ENCODE data around the gene NKPD1. TPM values are rescaled to one million over a fixed set of nuclear protein-coding genes. Genes with fewer than 3 reads are reported as not detected.
A peak's percentile ranks its signal among the peaks of the same experiment; 100 is the strongest.
"Not testable (repeated sequence)": the region's sequence is repeated elsewhere in the genome, so short reads cannot be mapped to it uniquely, and the experiment has no call there.

NKPD1 gene
- total RNA-seq, 1 experiment from 2014 or later, result not detected

DNA sequence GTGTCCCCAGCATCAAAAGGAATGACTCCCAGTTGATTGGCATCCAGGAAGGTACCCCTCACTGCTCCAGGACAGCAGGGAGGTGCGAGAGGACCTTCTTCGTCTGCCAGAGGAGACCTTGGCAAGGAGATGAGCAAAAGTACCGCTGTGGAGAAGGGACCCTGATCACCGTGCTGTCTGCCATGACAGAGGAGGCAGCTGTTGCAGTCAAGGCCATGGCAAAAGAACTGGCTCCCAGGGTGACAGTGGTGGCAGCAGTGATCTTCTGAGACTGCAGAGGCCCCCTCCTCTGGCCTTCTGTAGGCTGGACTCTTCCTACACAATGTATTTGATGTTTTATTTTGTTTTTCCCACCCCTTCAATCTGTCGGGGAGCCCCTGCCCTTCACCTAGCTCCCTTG, 32.0 kb downstream of the NKPD1 start:
- in situ Hi-C loops (cut with HindIII; ENCODE audit: low pct_unique_long_range_greater_than_20kb, low sequenced_read_pairs), result no loop called here
- no peak for DNase-seq (ENCODE audit: low read depth)

DNA sequence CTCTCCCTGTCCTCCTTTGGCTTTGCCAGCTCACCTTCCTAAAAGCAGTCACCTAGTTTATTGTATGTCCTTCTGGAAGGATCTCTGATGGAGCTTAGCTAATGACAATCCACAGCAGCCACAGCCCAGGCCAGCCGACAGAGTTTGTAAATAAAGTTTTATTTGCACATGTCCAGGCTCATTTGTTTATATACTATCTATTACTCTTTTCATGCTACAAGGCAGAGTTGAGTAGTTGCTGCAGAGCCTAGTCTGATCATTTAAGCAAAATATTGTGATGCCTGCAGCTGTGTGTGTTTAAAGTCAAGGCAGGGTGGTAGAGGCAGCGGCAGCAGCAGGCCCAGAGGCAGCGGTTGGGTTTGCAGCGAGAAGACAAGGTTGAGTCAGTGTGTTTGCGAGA, 32.6 kb downstream of the NKPD1 start:
- in situ Hi-C loops (cut with HindIII; ENCODE audit: low pct_unique_long_range_greater_than_20kb, low sequenced_read_pairs), result no loop called here
- DNase-seq (ENCODE audit: low read depth), result no peak

DNA sequence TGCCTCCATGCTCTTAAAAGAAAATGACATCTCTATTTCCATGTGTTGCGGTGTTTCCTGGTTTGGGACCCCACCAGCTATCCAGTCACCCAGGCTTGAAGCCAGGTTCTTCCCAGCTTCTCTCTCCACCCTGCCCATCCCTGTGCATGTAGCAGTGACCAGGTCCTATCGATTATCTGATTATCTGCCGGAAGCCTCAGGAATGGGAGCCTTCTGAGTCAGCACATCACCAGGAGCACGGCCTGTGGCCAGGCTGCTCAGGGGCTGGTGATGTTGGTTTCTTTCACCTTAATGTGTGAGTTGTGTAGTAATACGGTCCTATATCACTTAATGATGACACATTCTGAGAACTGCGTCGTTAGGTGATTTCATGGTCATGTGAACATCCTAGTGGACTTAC, 34.1 kb downstream of the NKPD1 start:
- in situ Hi-C loops (cut with HindIII; ENCODE audit: low pct_unique_long_range_greater_than_20kb, low sequenced_read_pairs), result no loop called here
- DNase-seq (ENCODE audit: low read depth), result no peak

DNA sequence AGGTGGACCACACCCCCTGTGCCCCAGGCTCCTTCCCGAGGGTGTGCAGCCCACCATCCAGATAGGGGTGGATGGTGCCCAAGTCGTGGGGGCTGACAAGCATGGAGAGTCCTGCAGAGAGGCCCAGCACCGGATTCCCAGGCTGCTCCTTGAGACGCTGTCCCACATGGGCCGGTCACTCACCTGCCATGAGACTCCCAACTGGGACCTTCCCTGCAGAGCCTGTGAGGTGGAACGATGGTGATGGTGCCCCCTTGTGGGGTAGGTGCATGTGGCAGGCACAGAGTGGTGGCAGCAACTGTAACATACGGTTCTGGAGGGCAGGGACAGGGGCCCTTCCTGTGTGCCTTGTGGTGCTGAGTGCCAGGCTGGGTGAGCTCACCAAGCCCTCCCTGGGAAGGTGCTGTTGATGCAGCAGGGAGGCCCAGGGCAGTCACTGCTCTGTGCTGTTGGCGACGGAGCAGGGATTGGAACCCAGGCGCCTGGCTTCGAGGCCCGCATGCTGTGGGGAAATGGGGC, 34.7 kb downstream of the NKPD1 start:
- DNase-seq (ENCODE audit: low read depth), result peak; percentile 75
- in situ Hi-C loops (cut with HindIII; ENCODE audit: low pct_unique_long_range_greater_than_20kb, low sequenced_read_pairs), result no loop called here

DNA sequence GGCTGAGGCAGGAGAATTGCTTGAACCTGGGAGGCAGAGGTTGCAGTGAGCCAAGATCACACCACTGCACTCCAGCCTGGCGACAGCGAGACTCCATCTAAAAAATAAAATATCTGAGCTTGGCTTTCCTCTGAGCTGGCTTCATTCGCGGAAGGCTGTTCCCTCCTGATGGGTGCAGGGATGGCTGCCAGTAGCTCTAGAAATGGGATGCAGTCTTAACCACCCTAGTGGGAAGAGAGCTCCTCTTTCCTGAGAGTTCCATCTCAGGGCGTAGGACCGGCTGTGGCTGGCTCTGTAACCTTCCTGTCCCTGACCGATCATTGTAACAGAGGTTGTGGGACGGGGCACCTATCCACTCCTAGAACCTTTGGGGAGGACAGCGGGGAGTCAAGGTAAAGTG, 35.4 kb downstream of the NKPD1 start:
- no peak for DNase-seq (ENCODE audit: low read depth)
- in situ Hi-C loops (cut with HindIII; ENCODE audit: low pct_unique_long_range_greater_than_20kb, low sequenced_read_pairs), result no loop called here

DNA sequence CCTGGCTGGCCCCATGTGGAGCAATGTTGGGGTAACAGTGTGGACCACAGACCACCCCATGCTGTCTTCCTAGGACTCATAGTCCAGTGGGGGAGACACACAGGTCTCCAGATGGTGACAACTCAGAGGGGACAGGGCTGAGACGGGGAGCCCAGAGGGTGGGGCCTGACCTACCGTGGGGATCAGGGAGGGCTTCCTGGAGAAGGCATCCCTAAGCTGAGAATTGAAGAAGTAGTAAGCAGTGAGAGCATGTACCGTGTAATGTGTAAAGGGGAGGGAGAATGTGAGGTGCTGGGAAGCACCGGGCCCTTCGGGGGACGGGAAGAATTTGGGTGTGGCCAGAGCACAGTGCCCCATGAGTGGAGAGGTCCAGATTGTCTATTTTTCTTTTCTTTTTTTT, 36.8 kb downstream of the NKPD1 start:
- in situ Hi-C loops (cut with HindIII; ENCODE audit: low pct_unique_long_range_greater_than_20kb, low sequenced_read_pairs), result no loop called here
- DNase-seq (ENCODE audit: low read depth), result no peak

DNA sequence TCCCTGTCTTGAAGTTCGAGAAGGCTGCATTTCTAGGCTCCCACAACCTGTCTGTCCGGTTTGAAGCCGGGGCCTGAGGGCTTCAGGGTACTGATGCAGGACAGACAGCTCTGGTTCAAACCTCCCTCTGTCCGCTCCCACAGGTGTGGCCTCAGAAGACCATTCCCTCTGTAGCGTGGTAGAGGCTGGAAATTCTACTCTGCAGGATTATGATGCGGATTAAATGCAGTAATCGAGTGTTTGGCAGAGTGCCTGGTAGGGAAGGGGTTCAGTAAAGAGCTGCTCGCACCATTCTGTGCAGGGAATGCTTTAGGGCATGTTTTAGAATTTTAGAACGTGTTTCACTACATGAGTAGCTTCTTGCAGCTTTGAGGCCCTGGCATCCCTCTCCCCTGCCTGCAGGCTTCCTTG, 37.3 kb downstream of the NKPD1 start:
- in situ Hi-C loops (cut with HindIII; ENCODE audit: low pct_unique_long_range_greater_than_20kb, low sequenced_read_pairs), result no loop called here
- no peak for DNase-seq (ENCODE audit: low read depth)

DNA sequence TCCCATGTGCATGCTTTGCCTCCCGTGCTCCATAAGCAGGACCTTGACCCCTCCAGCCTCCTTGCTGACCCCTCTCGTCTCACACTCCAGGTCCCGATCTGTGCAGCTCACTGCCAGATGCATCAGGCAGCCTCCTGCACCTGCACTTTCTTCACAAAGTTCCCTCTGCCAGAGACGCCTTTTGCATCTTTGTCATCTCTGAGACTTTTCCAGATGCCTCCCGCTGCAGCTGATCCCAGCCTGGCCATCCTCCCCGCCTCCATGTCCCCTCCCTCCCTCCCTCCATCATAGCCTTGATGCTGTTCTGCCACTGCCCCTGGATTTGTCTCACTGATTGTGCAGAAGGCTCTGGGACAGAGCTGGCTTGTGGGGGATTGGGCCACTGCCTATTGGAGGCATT, 38.0 kb downstream of the NKPD1 start:
- in situ Hi-C loops (cut with HindIII; ENCODE audit: low pct_unique_long_range_greater_than_20kb, low sequenced_read_pairs), result no loop called here
- DNase-seq (ENCODE audit: low read depth), result no peak

DNA sequence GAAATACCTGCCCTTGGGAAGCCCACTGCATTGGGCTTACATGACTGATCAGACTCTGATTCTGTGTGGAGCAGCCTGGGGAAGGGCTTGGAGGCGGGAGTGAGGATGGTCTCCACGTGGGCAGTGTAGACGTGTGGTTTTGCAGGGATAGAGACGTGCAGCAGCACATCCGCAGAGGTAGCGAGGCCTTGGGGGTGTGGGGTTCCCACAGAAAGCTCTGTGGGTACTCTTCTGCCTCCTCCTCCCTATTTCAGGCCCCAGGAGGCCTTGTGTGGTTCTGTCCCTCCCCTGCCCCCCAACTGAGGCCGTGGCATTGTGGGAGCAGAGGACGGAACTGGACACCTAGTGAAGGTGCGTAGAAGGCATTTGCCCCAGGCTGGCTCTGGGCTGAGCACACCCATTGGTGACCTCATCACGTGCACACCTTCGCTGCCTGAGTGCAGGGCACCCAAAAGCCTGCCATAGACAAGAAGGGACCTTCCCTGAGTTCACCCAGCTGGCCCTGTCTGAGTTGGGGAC, 38.9 kb downstream of the NKPD1 start:
- in situ Hi-C loops (cut with HindIII; ENCODE audit: low pct_unique_long_range_greater_than_20kb, low sequenced_read_pairs), result no loop called here
- DNase-seq (ENCODE audit: low read depth), result no peak

DNA sequence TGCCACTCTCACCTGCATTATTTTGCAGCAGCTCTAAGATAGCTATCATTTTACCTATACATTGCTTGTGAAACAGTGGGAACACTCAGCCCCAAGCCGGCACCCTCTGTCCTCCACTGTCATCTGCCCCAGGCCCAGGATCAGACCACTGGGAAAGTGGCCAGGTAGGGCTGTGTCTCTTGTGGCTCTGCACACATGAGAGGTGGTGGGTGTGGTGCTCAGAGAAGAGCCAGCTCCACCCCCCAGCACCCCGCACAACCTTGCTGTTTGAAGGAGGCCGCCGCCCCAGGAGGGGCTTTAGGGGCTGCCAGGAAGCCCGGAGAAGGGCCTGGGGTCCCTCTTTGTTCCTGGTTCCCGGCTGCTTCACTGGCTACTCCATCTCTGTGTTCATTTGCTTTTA, 41.2 kb downstream of the NKPD1 start:
- DNase-seq (ENCODE audit: low read depth), result no peak
- in situ Hi-C loops (cut with HindIII; ENCODE audit: low pct_unique_long_range_greater_than_20kb, low sequenced_read_pairs), result no loop called here

DNA sequence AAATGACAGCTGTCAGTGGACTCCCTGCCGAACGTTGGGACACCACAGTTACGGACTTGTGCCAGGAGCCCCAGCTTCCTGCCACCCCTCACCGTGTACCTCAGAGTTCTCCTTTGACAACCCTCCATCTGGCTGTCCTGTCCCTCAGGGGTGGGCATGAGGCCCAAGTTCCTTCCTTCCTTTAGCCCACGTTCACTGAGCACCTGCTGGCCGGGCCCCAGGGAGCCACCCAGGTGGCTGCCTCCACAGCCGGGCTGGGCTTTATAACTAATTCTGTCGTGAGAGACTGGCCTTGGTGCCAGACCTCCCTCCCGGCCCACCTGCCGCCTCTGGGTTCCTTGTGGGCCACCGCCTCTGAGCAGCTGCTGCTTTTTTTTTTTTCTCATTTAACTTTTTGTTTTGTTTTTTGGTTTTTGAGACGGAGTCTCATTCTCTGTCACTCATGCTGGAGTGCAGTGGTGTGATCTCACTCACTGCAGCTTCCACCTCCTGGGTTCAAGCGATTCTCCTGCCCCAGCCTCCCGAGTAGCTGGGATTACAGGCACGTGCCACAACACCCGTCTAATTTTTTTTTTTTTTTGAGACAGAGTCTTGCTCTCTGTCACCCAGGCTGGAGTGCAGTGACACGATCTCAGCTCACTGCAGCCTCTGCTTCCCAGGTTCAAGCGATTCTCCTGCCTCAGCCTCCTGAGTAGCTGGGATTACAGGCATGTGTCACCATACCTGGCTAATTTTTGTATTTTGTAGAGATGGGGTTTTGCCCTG, 42.0 kb downstream of the NKPD1 start:
- DNase-seq (ENCODE audit: low read depth); in situ Hi-C loops (cut with HindIII; ENCODE audit: low pct_unique_long_range_greater_than_20kb, low sequenced_read_pairs): not testable (repeated sequence)

DNA sequence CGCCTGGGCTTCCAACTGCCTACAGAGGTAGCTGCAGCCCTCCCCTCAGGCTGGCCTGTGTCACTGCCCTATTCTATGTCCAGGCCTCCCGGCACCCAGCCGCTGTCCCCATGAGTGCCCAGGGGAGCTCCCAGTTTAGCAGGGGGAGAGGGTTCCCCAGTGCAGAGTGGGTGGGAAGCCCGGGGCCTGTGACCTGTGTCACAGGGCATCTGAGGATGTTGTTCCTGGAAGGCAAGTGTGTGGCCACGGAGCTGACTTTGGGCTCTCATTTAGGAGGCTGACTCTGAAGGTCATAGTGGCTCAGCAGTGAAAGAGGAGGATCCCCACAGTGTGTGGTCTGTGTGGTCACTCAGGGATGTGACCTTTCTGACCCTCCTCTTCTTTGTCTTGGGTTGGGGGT, 42.7 kb downstream of the NKPD1 start:
- in situ Hi-C loops (cut with HindIII; ENCODE audit: low pct_unique_long_range_greater_than_20kb, low sequenced_read_pairs), result no loop called here
- DNase-seq (ENCODE audit: low read depth), result no peak

DNA sequence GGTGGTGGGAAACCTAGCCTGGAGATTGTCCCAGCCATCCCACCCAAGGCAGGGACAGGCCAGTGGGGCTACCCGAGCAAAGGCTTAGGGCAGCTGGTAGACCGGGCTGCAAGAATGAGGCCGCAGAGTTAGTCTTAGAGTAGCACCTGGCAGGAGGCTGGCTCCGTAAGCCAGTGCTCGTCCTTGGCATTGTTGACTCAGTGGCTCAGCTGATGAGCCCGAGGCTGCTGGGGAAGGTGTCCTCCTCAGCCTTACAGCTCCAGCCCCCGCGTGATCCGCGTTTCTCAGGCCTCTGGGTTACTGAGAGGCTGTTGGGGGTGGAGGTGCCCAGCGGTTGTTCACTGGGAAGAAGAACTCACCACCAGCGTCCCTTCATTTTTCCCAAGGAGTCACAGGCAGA, 43.1 kb downstream of the NKPD1 start:
- in situ Hi-C loops (cut with HindIII; ENCODE audit: low pct_unique_long_range_greater_than_20kb, low sequenced_read_pairs), result no loop called here

DNA sequence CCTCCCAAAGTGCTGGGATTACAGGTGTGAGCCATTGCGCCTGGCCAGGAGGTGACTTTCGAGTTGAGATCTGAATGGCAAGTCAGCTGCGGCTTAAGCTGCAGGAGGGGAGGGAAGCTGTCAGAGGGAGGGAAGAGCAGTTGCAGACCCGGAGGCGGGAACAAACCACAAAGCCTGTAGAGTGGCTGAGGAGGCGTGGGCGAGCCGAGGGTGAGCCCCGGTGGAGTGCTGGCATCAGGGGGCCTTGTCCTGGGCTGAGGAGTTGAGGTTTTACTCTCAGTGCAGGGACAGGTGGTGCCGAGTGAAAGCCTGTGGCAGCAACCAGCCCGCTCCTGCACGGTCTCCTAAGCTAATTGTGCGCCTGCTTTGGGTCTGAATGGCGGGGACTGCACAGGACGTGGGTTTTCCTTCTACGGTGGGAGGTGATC, 43.6 kb downstream of the NKPD1 start:
- no peak for DNase-seq (ENCODE audit: low read depth)
- in situ Hi-C loops (cut with HindIII; ENCODE audit: low pct_unique_long_range_greater_than_20kb, low sequenced_read_pairs), result no loop called here

More for the DNA sequence above, 43.1 kb downstream of the NKPD1 start:
- no peak for DNase-seq (ENCODE audit: low read depth)

DNA sequence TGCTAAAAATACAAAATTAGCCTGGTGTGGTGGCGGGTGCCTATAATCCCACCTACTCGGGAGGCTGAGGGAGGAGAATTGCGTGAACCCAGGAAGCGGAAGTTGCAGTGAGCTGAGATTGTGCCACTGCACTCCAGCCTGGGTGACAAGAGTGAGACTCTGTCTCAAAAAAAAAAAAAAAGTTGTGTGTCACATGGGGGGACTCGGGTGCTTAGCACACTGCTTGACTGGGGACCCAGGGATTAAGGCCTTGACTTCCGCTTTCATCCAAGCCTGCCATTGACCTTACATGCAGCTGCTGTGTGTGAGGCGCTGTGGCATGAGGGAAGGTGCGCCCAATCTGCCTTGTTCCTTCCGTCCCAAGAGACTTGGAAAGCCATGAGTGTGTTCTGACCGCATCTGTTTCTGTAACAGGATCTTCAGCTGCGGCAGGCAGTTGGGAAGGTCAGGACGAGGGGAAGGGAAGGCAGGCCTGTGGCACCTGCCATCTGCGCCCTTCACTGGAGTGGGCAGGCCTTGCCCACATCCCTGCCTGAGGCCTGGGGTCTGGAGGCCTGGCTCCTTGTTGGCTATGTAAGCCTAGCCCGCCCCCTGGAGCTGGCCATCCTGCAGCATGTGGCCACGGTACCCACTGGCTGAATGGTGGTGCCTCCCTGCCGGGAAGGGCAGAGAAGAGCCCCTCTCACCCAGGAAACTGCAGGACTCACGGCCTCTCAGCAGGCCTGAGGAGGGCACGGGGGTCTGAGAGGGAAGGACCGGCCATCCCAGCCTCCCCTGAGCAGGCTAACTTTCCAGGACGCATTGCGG, 44.8 kb downstream of the NKPD1 start:
- DNase-seq (ENCODE audit: low read depth), result no peak
- in situ Hi-C loops (cut with HindIII; ENCODE audit: low pct_unique_long_range_greater_than_20kb, low sequenced_read_pairs), result no loop called here

DNA sequence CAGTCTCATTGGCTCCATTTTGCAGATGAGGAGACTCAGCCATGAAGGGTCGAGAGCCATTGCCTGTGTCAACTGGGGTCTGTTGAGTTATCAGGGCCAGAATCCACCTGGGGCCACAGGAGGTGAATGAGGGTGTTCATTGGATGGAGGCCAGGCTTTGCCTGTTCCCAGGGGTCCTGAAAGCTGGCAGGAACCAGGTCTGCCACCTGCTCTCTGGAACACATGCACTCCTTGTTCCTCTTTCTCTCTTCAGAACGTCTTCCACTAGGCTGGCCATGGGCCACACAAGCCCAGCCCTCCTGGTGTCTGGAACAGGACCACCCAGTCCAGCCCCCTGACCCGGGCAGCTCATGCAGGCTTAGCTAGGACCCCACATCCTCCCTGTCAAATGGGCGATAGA, 46.7 kb downstream of the NKPD1 start:
- in situ Hi-C loops (cut with HindIII; ENCODE audit: low pct_unique_long_range_greater_than_20kb, low sequenced_read_pairs), result no loop called here

DNA sequence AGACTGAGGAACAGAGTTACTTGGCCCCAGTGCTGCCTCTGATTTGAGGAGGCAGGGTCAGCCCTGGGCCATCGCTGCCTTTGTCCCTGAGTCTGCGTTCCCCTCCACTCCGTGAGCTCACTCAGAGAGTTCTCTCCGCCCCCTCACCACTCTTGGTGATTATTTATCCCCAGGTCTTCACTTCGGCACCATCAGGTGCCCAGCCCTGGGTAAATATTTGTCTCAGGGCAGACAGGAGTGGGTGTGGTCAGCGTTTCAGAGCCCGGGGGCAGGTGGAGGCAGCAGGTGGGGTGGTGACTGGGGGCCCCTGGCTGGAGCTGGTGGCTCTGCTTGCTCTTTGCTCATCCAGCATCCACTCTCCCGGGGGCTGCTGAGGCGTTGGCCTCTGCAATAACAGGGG, 47.2 kb downstream of the NKPD1 start:
- in situ Hi-C loops (cut with HindIII; ENCODE audit: low pct_unique_long_range_greater_than_20kb, low sequenced_read_pairs), result no loop called here
- no peak for DNase-seq (ENCODE audit: low read depth)

More for the DNA sequence above, 46.7 kb downstream of the NKPD1 start:
- no peak for DNase-seq (ENCODE audit: low read depth)

DNA sequence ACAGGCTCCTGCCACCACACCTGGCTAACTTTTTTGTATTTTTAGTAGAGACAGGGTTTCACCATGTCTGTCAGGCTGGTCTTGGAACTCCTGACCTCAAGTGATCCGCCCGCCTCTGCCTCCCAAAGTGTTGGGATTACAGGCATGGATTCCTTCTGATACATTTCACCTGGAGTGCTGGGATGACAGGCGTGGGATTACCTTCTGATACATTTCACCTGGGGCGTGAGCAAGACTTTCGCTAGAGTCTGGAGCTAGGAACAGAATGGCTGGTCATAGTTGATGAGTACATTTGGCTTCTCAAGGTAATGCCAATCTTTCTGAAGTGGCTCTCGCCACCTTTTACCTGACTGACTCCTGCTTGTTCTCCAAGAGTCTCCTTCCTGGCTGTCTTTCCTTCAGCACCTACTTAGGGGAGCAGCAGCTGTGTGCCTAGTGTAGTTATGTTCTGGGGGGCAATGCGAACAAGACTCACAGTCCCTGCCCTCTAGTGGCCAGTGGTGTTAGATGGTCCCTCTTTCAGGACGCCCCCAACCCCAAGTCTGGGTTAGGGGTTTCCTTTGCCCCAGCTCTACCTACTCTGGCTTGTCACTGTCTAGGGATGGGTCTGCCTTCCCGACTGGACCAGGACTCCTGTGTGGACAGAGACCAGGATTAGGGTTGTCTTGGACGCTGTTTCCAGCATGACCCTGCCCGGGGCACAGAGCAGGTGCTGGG, 48.5 kb downstream of the NKPD1 start:
- DNase-seq (ENCODE audit: low read depth), result no peak
- in situ Hi-C loops (cut with HindIII; ENCODE audit: low pct_unique_long_range_greater_than_20kb, low sequenced_read_pairs), result no loop called here
